K562 (cell line): ENCODE results near the gene EML1. TPM values are rescaled to one million over a fixed set of nuclear protein-coding genes. Genes with fewer than 3 reads are reported as not detected.

Experiments used
- ATAC-seq: fragments of 200-7000 bp; cut with Tn5 transposase; 3 replicates; pipeline ENCODE4 v1.9.1; 2020; ENCODE audit warnings: moderate library complexity
- BruUV-seq: library from RNA; stranded (reverse); fragments of 400-500 nt; replicated peaks from 2 replicates; lab custom pipeline; 2021; lab: Mats Ljungman, UMichigan
- CTCF ChIA-PET: fragments of 300-600 bp; formaldehyde crosslinking; extraction: SDS; loops from one replicate; lab custom pipeline; 2021; ENCODE audit warnings: low intra/inter-chr PET ratio; lab: Yijun Ruan, JAX
- POLR2A ChIA-PET: fragments of 300-600, 350-650 bp; sonication (Branson Sonifier 250); formaldehyde crosslinking; extraction: SDS; loops from one replicate; lab custom pipeline; 2021; ENCODE audit warnings: antibody characterized with exemption, inconsistent platforms; lab: Yijun Ruan, JAX
- DNase-seq, 4 experiments: peaks; one replicate each; pipeline versions ENCODE4 v3.0.0 to v3.0.0-alpha.2; 2011 to 2018; ENCODE audit warnings: low spot score in 3 of 4, mixed read lengths in 3 of 4; ENCODE audit errors: extremely low read depth in 1 of 4
- FAIRE-seq: peaks from 2 replicates; lab custom pipeline; 2011; peaks lifted over from hg19 to GRCh38; lab: Jason Lieb, UNC
- H2AFZ ChIP-seq: 2 replicates; pipeline ENCODE4 v1.6.0; 2011; ENCODE audit warnings: low read depth, low read length, control low read depth, inconsistent platforms
- H3K27ac ChIP-seq: fragments of 200-600 bp; 3 replicates; pipeline ENCODE4 v1.8.0; 2011; ENCODE audit warnings: low read depth, mild to moderate bottlenecking, control low read depth, inconsistent platforms, low read length, moderate library complexity, mixed read lengths; ENCODE audit errors: extremely low read depth
- H3K27me3 ChIP-seq, 2 experiments: fragments of 300-600 bp in 1 of 2; 2 replicates in 1 of 2; 3 replicates in 1 of 2; pipeline versions ENCODE4 v1.6.0 to v1.8.0; 2011; ENCODE audit warnings: inconsistent platforms in 2 of 2, low read length in 2 of 2, mild to moderate bottlenecking in 1 of 2, mixed read lengths in 1 of 2, moderate library complexity in 1 of 2; ENCODE audit not compliant: control insufficient read depth in 2 of 2, insufficient read depth in 2 of 2
- H3K36me3 ChIP-seq: fragments of 300-600 bp; 3 replicates; pipeline ENCODE4 v1.8.0; 2011; ENCODE audit warnings: mild to moderate bottlenecking, low read length, inconsistent platforms; ENCODE audit not compliant: control insufficient read depth, insufficient read depth
- H3K4me1 ChIP-seq, 2 experiments: fragments of 200-600 bp in 1 of 2; replicated peaks in 1 of 2; 2 replicates in 1 of 2; 3 replicates in 1 of 2; pipeline versions ENCODE4 v1.5.1 to v1.8.0; 2011; ENCODE audit warnings: inconsistent platforms in 2 of 2, low read length in 2 of 2, mild to moderate bottlenecking in 1 of 2, mixed read lengths in 1 of 2, moderate library complexity in 1 of 2; ENCODE audit not compliant: control insufficient read depth in 2 of 2, insufficient read depth in 2 of 2
- H3K4me2 ChIP-seq: 2 replicates; pipeline ENCODE4 v1.6.1; 2011; ENCODE audit warnings: low read length, control low read depth, inconsistent platforms, mixed read lengths; ENCODE audit not compliant: insufficient read depth
- H3K4me3 ChIP-seq: fragments of 200-600 bp; sonication (generic), shearing (Covaris generic); 2 replicates; pipeline ENCODE4 v1.5.1; 2016; ENCODE audit warnings: control low read depth, inconsistent platforms
- H3K79me2 ChIP-seq: fragments of 200-600 bp; 3 replicates; pipeline ENCODE4 v1.8.0; 2011; ENCODE audit warnings: low read length, inconsistent platforms; ENCODE audit not compliant: control insufficient read depth, insufficient read depth
- H3K9ac ChIP-seq, 2 experiments: 2 replicates each; pipeline versions ENCODE4 v1.6.0 to v1.6.1; 2011; ENCODE audit warnings: low read depth in 2 of 2, low read length in 2 of 2, control low read depth in 1 of 2, inconsistent platforms in 1 of 2, mild to moderate bottlenecking in 1 of 2, mixed read lengths in 1 of 2; ENCODE audit not compliant: insufficient read depth in 1 of 2
- H3K9me1 ChIP-seq: one replicate; pipeline ENCODE4 v1.6.0; 2011; ENCODE audit warnings: inconsistent platforms, mild to moderate bottlenecking, low read length, moderate library complexity; ENCODE audit not compliant: control insufficient read depth, insufficient read depth
- H3K9me3 ChIP-seq: replicated peaks from 2 replicates; pipeline ENCODE4 v1.5.1; 2011; ENCODE audit warnings: low read depth, low read length, inconsistent platforms; ENCODE audit not compliant: control insufficient read depth, insufficient read depth
- H4K20me1 ChIP-seq: replicated peaks from 2 replicates; pipeline ENCODE4 v1.6.1; 2011; ENCODE audit warnings: low read length, inconsistent platforms, mixed read lengths; ENCODE audit not compliant: control insufficient read depth, insufficient read depth
- BACH1 ChIP-seq: fragments of 200-800 bp; sonication (Bioruptor generic); IDR thresholded peaks from 2 replicates; pipeline ENCODE4 v1.6.1; 2016; ENCODE audit warnings: missing genetic modification characterization, missing compliant biosample characterization
- CAMTA2 ChIP-seq: fragments of 250-450 bp; sonication (Bioruptor Pico); conservative IDR thresholded peaks from 2 replicates; pipeline ENCODE4 v1.5.1; 2022
- CTBP1 ChIP-seq: fragments of 450-650 bp; IDR thresholded peaks from 2 replicates; pipeline ENCODE4 v1.6.1; 2016; ENCODE audit warnings: borderline replicate concordance
- EHMT2 ChIP-seq: fragments of 450-650 bp; IDR thresholded peaks from 2 replicates; pipeline ENCODE4 v1.6.1; 2018; ENCODE audit warnings: antibody characterized with exemption
- FOXA1 ChIP-seq: fragments of 450-650 bp; IDR thresholded peaks from 2 replicates; pipeline ENCODE4 v1.6.1; 2016; ENCODE audit warnings: mild to moderate bottlenecking, borderline replicate concordance
- GATAD2B ChIP-seq: fragments of 450-650 bp; IDR thresholded peaks from 2 replicates; pipeline ENCODE4 v1.6.1; 2017; ENCODE audit warnings: mild to moderate bottlenecking, borderline replicate concordance
- HMG20A ChIP-seq: fragments of 450-650 bp; formaldehyde crosslinking; conservative IDR thresholded peaks from 2 replicates; pipeline ENCODE4 v1.4.0; 2020; ENCODE audit warnings: mild to moderate bottlenecking, mixed read lengths
- NUFIP1 ChIP-seq: fragments of 450-650 bp; IDR thresholded peaks from 2 replicates; pipeline ENCODE4 v1.6.1; 2018; ENCODE audit not compliant: partially characterized antibody
- RCOR1 ChIP-seq, 2 experiments: IDR thresholded peaks; 2 replicates each; pipeline ENCODE4 v1.6.1; 2012; ENCODE audit warnings: low read depth in 2 of 2, low read length in 2 of 2, borderline replicate concordance in 1 of 2, improper control_type of control experiment in 1 of 2
- RUNX1 ChIP-seq: sonication (generic); IDR thresholded peaks from 2 replicates; pipeline ENCODE4 v1.6.1; 2016; ENCODE audit warnings: antibody characterized with exemption, low read depth
- SRSF7 ChIP-seq: fragments of 200-400 bp; formaldehyde crosslinking; optimal IDR thresholded peaks from 2 replicates; pipeline ENCODE3; 2017; ENCODE audit warnings: mild to moderate bottlenecking, low read depth, low read length
- TCF3 ChIP-seq: sonication (generic); formaldehyde crosslinking; IDR thresholded peaks from 2 replicates; pipeline ENCODE4 v1.4.0; 2020; ENCODE audit warnings: mild to moderate bottlenecking, missing genetic modification reagents
- ZNF197 ChIP-seq: fragments of 200-800 bp; sonication (Bioruptor generic); IDR thresholded peaks from 2 replicates; pipeline ENCODE4 v1.6.1; 2016; ENCODE audit warnings: low read depth, missing genetic modification characterization, missing compliant biosample characterization
- WGBS: fragments of 100-300 bp; shearing (Covaris generic); methylation state at CpG from one replicate; pipeline ENCODE4 v1.1.6; 2016; ENCODE audit warnings: low coverage, mixed read lengths; ENCODE audit not compliant: insufficient coverage; ENCODE audit errors: missing lambda C conversion rate; 5-methylcytosine and 5-hydroxymethylcytosine counted together
- in situ Hi-C: fragments of 300-500 bp; cut with MboI; formaldehyde crosslinking; loops from 4 replicates; pipeline ENCODE4 v1.15.0; 2018; ENCODE audit warnings: inconsistent platforms, mixed read lengths
- intact Hi-C: fragments of 100-400 bp; cut with micrococcal nuclease; formaldehyde crosslinking; loops from 2 replicates; pipeline ENCODE4 v1.14.2; 2022
- polyA plus RNA-seq, 8 experiments: library from polyadenylated mRNA; depleted of rRNA in 4 of 8; stranded (reverse) in 5 of 8; unstranded in 3 of 8; fragments of >200 nt; fragmentation: Nextera tagmentation in 2 of 8; fragmentation: Illumina TruSeq in 1 of 8; extraction: Ambion mirVana in 2 of 8; extraction: Trizol in 1 of 8; gene quantifications; 2 replicates each; pipeline versions ENCODE4 v1.2.1 to v1.2.3, GENCODE V29; 2011 to 2014; ENCODE audit warnings: inconsistent platforms in 1 of 8, missing spikeins in 1 of 8
- total RNA-seq, 7 experiments: library from RNA; depleted of rRNA in 6 of 7; stranded (reverse); fragments of >200 nt in 6 of 7; fragmentation: Illumina TruSeq in 2 of 7; extraction: Trizol in 2 of 7; gene quantifications; 2 replicates each; pipeline versions ENCODE4 v1.2.1 to v1.2.3, GENCODE V29; 2011 to 2021; ENCODE audit warnings: low replicate concordance in 1 of 7
- TF ChIP-seq, protein P1 (sequence below): fragments of 450-650 bp; IDR thresholded peaks from 2 replicates; pipeline ENCODE4 v1.6.1; 2016; ENCODE audit warnings: low read depth, mild to moderate bottlenecking, moderate library complexity
- TF ChIP-seq, protein P2 (sequence below): fragments of 450-650 bp; IDR thresholded peaks from 2 replicates; pipeline ENCODE4 v1.6.1; 2017; ENCODE audit warnings: mild to moderate bottlenecking, moderate library complexity

Gene EML1
- total and polyA plus RNA-seq, 9 of the 15 experiments (the other 6 are each of a cell fraction or from before 2014, with no cell fraction given), result 0.01 to 0.35 (median 0.07) TPM; not detected in 2

GRCh38 chr14:99815696-99816095 is 22.5 kb downstream of the EML1 start (continued):
- TF ChIP-seq CAMTA2, result no peak
- TF ChIP-seq ZNF197 (CRISPR knock-in tag), result no peak
- no peak for TF ChIP-seq HMG20A (CRISPR knock-in tag)

- TF ChIP-seq, protein P1, sequence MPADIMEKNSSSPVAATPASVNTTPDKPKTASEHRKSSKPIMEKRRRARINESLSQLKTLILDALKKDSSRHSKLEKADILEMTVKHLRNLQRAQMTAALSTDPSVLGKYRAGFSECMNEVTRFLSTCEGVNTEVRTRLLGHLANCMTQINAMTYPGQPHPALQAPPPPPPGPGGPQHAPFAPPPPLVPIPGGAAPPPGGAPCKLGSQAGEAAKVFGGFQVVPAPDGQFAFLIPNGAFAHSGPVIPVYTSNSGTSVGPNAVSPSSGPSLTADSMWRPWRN, result peak; percentile 55; the same call in 1 of the 2 replicates
- TF ChIP-seq, protein P2, sequence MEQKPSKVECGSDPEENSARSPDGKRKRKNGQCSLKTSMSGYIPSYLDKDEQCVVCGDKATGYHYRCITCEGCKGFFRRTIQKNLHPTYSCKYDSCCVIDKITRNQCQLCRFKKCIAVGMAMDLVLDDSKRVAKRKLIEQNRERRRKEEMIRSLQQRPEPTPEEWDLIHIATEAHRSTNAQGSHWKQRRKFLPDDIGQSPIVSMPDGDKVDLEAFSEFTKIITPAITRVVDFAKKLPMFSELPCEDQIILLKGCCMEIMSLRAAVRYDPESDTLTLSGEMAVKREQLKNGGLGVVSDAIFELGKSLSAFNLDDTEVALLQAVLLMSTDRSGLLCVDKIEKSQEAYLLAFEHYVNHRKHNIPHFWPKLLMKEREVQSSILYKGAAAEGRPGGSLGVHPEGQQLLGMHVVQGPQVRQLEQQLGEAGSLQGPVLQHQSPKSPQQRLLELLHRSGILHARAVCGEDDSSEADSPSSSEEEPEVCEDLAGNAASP, result no peak
- TF ChIP-seq CTBP1 (peak; percentile 19; the same call in 1 of the 2 replicates), BACH1 (tag) (no peak), SRSF7 (no peak), NUFIP1 (no peak), FOXA1 (no peak), RUNX1 (no peak), EHMT2 (no peak), RCOR1 (IDR thresholded peaks at IDR 0.05; ENCODE audit: borderline replicate concordance in 1 of 2, low read depth in 2 of 2, low read length in 2 of 2) (0 out of 4 replicates have a peak, but pooled peaks of 1 of the 2 experiments have one; percentile 11), TCF3 (CRISPR knock-in tag) (0 out of 2 replicates have a peak, but pooled peaks have one; percentile 14), GATAD2B (no peak)
- H3K9ac ChIP-seq, result no peak overlapping the region
- no peaks in the 10 kb centered on the region for H3K4me1 ChIP-seq
- no peak overlapping the region for H3K4me3 ChIP-seq
- DNase-seq, result no peak
- H3K27ac ChIP-seq, result no peak overlapping the region
- intact Hi-C loops, result no loop called here
- no peak overlapping the region for H2AFZ ChIP-seq
- no peaks in the 10 kb centered on the region for H3K36me3 ChIP-seq
- peaks cover 10 to 43% of the 10 kb centered on the region in 2 experiments; a peak in 4 of 5 replicates for H3K27me3 ChIP-seq
- H3K4me2 ChIP-seq, result no peak overlapping the region
- H4K20me1 ChIP-seq, result no peaks in the 10 kb centered on the region
- FAIRE-seq, result no peak
- H3K9me3 ChIP-seq, result no peaks in the 10 kb centered on the region
- no TSS peak for BruUV-seq
- H3K79me2 ChIP-seq, result no peaks in the 10 kb centered on the region
- ChIA-PET POLR2A (no interaction called here), CTCF (no interaction called here)
- H3K9me1 ChIP-seq, result no peaks in the 10 kb centered on the region
- in situ Hi-C loops, result no loop called here
- no peak for ATAC-seq
- WGBS, result 0% methylated on average over 7 of the region's 7 CpGs
Observed at GRCh38 chr14:99816217-99816616, 23.0 kb downstream of the EML1 start.
